A204.1 (cell line): ENCODE measurements around the gene ASTL.
"Not testable (repeated sequence)": the region's sequence is repeated elsewhere in the genome, so short reads cannot be mapped to it uniquely, and the experiment has no call there.

Source experiments
- FAIRE-seq: peaks from 2 replicates; lab custom pipeline; 2012; peaks lifted over from hg19 to GRCh38; lab: Jason Lieb, UNC

Gene ASTL

DNA sequence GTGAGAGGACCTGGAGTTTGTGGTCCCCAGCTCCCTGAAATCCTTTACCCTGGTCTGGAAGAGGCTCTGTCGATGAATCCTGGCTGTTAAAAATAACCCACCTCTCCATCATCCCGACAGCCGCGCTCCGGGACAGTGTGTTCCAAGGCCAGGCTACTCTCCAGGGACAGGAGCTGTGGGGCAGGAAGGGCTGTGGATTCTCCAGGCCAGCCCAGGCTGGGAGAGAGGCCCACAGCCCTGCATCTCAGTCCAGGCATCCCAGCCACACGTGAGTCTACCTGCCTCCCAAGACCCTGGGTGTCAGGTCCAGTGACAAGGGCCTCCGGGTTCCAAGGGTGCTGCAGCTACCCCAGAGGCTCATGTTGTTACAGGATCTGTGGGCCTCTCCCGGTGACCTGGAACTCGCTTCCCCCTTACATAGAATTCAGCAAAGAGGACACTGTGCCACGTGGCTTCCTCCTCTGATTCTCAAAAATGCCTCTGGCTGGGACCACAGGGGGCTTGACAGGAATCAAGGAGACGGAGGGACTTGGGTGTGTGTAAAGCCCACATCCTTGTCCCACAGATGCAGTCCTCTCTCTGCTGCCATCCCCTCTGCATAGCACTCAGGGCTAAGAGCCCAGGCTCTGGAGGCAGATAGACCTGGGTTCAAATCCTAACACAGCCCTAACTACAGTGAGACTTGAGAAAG is 39.3 kb downstream of the ASTL start:
- FAIRE-seq, result no peak

DNA sequence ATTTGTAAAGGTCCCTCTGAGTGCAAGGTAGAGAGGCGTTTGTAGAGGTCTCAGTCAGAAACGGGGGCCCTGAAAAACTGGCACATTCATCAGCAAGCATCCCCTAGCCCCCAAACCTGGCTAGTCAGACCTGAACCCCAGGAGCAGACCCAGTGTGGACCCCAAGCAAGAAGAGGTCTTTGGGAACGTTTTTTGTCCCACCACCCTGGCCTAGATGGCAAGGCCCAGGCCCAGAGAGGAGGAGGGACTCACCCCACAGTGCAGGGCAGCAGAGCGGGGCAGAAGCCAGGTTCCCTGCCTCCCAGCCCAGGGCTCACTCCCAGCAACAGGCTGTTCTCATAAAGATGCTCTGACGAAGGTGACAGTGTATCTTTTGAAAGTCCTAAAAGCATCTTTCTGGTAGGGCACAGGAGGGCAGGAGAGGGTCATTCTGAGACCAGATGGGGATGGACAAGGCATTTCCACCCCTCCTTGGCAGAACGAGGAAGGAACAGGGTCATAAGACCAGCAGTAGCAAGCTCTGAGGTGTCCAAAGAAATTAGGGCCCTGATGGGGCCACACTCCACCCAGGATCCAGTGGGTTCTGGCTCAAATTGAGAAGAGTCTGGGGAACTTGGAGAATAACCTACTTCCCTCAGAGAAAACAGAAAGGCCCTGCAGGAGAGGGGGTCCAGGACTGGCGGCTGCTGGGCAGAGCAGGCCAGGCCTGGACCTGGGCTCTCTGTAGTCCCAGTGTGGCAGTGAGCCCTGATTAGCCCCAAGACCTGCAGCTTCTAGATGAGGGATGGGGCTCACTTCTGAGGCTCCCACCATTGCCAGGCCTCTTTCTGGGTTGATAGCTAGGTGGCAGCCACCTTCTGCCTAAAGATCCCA is 40.1 kb downstream of the ASTL start:
- no peak for FAIRE-seq

DNA sequence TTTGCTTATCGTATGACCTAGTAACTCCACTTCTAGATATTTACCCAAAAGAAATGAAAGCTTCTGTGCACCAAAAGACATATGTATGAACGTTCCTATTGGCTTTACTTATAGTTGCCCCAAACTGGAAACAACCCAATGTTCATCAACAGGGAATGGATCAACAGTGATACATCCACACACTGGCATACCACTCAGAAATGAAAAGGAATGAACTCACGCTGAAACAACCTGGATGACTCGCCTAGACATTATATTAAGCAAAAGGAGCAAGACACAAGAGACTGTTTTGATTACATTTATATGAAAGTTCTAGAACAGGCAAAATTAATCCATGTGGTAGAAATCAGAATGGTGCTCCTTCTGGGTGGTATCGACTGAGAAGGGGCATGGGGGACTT is 40.9 kb downstream of the ASTL start:
- FAIRE-seq, result no peak

DNA sequence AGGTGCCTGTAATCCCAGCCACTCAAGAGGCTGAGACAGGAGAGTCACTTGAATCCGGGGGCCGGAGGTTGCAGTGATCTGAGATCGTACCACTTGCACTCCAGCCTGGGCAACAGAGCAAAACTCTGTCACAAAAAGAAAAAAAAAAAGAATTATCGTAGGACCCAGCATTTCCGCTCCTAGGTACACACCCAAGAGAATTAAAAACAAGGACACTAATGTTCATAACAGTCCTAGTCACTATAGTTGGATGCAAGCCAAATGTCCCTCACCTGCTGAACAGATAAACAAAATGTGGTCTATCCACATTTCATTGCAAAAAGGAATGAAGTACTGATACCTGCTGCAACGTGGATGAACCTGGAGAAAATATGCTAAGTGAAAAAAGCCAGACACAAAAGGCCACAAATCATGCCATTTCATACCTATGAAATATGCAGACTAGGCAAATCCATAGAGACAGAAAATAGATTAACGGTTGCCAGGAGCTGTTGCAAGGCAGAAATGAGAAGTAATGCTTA is 43.1 kb downstream of the ASTL start:
- FAIRE-seq, result no peak

DNA sequence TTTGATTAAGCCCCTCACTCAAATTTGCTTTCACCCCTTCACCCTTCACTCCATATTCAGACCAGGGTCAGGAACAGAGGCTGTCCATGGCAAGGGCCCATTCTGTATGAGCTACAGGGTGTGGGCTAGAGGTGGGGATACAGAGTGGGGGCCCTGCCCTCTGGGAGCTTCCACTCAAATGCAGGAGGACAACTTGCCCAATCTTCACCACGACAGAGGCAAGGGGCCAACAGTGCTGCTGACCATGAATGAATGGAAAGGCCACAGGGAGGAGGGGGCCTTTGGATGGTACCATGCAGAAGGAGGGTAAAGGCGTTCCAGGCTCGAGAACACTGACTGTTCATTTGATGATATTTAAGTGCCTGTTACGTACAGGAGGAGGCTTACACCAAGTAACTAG is 44.8 kb downstream of the ASTL start:
- no peak for FAIRE-seq

DNA sequence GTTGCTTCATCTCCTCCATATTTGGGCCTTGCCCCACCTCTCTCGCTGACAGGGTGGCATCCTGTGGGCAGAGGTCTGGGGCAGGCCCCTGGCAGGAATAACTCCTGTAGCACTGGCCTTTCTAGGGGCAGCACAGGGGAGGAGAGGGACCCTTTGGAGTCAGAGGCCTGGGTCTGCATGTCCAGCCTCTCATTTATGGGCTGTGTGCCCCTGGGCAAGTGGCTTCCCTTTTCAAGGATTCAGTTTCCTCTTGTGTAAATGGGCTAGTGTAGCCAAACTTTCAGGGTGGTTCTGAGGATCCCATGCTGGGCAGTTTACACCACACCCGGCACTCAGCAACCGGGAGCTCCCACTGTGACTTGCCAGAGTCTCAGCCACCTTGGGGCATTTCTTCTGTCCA is 45.4 kb downstream of the ASTL start:
- FAIRE-seq, result no peak

DNA sequence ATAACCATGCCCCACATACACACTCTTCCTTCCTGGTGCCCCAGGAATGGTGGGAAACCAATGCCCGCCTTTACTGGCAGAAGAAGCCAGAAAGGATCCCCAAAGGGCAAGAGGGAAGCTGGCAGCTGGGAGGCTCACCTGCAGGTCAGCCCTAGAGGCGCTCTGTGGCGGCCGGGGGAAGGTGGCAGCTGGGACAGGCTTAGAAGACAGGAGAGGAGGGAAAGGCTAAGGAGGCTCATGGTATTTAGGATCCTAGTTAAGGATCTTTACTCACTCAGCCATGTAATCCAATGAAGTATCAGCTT is 45.8 kb downstream of the ASTL start:
- FAIRE-seq, result no peak

DNA sequence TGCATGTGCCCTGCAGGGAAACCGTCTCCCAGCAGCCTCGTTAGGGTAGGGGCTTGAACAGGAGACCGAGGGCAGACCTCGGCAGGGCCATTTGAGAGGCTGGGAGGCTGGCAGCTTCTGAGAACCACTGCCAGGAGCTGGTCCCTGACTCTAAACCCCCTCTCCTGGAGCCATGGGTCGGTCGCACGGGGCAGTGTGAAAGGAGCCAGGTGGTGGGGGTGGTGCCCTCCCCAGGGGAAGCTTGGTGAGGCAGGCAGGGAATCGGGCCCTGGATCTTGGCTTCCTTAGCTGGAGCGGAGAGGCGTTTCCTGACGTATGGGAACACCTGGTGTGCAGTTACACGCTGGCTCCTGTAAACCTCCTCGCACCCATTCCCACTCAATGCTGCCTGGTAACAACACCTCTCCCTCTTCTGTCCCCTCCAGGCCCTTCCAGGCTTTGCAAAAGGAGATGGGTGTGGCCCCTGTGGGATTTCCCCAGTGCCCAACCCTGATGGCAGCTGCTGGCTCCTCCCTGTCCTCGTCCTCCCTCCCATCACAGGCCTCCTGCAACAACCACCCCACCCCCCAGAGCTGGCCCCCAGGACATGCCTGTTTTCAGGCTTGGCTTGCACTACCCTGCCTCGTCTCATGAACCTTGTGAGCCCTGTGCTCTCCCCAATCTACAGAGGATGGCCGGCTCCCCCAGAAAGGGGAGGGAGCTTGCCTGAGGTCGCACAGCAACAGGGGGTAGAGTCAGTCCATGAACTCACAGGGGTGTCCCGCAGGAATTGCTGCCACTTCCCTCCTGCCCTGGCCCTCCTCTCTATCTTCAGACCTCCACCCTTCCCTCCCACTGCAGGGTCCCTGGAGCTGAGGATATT is 46.4 kb downstream of the ASTL start:
- no peak for FAIRE-seq

DNA sequence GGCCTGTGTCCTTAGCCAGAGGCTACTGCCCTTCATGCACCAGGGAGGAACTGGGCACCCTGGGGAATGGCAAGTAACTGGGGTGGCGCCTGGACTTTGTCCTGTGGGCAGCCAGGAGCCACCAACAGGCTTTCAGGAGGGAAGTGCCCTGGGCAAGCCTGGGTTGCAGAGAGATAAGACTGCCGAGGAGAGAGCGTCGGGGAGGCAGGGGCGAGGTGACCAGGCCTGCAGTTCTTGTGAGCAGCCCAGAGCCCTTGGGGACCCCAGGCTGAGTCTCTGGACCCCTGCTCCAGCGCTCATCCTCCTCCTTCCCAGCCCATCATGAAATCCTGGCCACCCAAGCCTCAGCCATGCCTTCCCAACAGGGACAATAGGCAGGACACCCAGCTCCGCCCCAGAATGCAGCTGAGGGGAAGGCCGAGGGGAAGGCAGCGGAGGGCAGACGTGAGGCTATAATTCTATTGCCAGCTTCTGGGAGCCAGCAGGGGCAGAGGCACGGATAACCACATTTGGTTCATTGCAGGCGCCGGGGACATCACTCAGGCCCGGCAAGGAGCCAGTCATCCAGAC is 47.1 kb downstream of the ASTL start:
- no peak for FAIRE-seq

DNA sequence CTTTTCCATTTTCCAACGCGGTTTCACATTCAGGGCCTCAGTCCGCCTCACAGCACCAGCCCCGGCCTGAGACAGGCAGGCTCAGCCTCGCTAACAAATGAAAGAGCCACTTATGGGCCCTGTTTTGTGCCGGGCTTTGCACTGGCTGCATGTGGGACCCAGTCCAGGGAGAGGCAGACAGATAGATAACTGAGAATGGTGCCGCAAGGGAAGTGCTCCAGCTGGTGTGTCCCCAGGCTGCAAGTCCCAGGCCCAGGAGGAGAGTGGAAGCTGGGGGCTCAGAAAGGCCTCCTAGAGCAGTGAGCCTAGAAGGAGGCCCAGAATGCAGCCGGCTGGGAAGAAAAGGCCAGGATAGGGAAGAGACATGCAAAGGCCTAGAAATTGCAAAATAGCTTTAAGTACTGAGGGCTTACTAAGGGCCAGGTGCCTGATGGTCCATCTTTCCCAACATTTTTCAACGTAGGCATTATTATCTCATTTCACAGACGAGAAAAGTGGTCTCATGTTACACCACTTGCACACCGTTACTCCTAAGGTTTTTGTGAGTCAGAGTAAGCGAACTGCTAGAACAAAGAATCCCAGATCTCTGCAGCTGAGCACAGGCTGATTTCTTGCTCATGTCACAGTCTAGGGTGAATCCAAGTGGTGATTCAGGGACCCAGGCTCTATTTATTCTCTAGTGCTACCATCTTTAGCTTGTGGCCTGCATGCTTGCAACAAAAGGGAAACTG is 47.9 kb downstream of the ASTL start:
- FAIRE-seq, result no peak

DNA sequence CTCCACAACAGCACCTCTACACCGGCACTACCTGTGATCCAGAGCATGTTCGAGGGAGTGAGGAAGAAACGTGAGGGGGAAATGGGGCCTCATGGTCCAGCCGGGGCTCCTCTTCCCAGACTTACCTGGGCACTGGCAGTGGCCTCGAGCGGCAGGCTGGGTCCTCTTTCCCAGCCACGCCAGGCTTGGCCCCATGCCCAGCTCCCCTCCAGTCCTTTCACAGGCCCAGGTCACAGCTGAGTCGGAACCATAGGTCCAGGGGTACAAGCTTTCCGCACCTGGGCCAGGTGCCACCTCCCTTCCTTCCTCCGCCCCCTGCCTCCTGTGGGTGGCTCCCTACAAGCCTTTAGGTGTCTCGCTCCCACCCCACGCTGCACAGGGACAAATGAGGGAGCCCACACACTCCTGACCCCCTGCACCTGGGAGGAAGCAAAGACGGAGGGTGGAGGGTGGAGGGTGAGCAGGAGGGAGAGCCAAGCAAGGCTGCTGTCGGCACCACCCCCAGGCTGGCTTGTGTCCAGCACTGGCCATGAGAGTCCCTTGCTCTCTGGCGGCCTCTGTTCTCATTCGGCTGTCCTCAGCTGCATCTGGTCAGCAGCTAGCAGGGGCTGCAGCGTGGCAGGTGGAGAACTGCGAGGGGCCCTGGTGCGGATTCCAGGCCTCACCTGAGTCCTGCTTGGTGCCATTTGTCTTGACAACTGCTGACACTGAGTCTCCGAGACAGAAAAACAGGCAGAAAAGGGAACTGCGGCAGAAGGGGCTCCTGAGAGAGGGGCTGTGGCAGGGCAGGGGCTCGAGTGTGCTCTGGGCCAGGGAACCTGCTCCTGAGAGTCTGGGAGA is 48.7 kb downstream of the ASTL start:
- no peak for FAIRE-seq

DNA sequence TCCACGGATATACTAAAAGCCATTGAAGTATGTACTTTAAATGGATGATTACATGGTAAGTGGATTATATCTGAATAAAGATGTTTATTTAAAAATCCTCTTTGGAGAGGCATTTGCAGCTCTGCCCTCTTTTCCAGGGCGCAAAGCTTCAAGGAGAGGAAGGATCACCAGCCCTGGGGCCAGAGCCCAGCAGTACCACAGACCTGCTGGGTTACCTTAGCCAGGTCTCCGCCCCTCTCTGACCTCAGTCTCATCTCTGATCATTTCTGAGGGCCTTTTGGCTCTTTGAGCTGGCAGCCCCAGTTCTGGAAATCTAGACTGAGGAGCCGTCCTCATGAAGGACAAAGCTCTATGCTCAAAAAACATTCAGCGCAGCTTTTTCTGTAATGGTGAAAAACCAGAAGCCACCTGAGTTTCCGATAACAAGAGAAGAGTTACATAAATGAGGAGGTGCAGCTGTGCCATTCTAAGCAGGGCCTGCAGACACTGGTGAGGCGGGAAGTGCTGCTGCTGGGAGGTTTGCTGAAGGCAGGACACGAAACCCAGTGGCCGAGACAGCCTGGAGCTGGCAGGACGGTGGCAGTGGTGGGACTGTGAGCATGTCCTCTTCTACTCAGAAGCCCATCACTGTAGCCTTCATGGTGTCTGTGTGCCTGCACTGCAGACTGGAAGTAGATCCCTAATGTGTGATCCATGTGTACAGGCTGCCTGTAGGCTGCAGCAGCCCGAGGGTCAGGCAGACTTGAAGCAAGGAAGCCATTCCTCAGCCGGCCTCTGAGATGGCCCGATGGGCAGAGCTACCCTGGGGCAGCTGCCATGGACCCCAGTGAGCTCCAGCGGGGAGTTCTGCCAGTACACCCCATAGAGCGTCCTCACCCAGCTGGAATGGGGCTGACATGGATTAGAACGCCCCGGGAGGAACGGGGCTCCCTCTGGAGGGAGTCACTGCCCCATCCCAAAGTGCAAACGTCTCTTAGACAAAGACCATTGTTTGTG is 49.7 kb downstream of the ASTL start:
- no peak for FAIRE-seq

DNA sequence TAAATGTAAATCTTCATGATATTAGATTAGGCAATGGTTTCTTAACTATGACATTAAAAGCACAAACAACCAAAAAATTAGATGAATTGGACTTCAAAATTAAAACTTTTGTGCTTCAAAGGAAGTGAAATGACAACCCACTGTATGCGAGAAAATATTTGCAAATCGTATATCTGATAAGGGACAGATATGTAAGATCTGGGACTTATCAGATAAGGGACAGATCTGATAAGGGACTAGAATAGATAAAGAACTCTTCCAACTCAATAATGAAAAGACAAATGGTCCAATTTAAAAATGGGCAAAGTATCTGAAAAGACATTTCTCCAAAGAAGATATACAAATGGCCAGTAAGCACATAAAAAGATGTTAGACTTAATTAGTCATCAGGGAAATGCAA is 51.2 kb downstream of the ASTL start:
- no peak for FAIRE-seq

DNA sequence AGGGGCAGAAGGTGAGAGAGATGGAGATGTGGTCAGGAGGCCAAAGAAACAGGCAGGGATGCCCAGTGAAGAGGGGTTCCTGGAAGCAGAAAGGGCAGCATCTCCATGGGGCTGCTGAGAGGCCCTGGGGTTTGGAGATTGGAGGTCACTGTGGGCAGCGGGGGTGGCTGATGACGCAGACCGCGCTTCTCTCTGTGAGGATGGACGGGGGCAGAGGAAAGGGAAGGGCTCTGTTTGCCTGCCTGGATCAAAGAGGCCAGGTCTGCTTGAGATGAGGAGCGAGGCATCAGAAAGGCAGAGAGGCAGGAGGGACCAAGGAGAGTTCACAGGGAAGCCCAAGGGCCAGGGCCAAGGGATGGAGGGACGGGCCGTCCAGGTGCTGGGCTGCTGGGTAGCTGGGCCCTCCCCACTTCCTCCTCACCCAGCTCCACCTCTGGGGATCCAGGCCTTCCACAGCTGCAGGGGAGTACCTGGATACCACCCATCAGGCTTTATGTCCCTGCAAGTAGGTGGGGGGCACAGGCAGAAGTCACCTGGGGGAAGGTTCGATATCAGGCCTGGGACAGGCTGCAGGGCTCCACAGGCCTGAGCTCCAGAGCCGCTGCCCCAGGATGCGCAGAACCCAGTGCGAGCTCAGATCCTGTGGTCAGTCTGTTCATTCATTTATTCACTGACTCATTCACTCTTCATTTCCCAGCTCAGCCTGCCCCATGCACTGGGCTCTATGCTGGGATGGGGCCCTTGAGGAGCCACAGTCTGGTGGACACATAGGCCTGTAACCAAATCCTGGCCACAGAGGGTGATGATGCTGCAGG is 52.6 kb downstream of the ASTL start:
- FAIRE-seq, result no peak

DNA sequence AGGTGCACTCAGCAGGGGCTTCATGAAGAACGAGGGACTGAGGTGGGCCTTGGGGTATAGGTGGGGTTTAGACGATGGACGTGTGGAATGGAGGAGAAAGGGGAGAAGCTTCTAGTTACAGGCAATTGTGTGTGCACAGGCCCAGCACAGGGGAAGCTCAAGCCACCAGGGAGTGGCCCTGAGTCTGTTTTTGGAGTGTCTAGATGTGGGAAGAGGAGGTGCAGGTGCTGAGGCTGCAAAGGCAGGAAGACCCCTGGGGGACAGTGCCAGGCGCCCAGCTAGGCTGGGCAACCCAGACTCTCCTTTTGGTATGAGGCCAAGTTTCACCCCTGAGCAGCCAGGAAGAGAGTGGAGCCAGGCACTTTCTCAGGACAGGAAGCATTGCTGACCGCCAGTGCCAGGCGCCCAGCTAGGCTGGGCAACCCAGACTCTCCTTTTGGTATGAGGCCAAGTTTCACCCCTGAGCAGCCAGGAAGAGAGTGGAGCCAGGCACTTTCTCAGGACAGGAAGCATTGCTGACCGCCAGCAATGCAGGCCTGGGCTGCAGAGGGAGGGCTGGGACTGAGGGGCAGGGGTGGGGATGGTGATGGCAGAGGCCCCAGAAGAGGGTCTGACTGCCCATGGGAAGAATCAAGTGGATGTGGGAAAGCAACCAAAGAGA is 53.3 kb downstream of the ASTL start:
- FAIRE-seq, result not testable (repeated sequence)

DNA sequence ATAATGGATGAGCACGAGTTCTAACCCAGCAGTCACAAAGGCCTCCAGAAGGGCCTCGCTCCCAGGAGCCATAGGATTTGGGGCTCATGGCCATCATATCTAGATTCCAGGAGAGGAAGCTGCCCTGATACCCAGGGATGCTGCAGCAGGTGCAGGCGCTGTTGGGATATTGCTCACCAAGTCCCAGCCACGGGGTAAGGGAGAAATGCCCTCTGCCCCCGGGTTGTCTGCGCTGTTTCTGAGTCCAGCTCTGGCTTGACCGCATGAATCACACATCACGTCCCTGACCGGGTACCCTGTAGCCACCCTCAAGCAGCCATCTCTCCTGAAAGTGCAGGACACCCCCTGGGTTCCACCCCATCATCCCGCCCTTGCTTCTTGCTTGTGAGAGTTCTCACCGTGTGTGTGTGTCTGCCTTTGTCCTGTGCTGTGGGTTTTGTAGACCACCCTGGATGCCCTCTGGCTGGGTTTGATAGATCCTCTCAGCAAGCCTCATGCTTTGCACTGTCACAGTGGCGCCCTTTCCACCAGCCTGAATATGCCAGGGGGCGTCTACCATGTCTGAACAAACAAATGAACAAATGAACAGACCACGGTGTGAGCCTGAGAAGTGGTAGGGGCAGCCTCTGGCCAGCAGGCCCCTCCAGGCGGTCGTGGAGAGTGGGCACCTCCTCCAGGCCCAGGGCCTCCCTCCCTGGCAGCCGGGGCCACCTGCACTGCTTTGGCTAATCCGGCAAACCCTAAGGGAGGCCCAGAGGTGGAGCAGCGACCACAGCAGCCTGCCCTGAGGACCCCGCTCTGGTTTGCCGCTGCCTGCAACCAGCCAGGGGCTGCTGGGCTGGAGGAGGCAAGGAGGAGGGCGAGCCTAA is 54.1 kb downstream of the ASTL start:
- no peak for FAIRE-seq
